Breast epithelium (tissue), 4 donors: ENCODE measurements around the gene FAM187B. TPM values are rescaled to one million over a fixed set of nuclear protein-coding genes. Genes with fewer than 3 reads are reported as not detected.
"Not testable (repeated sequence)": the region's sequence is repeated elsewhere in the genome, so short reads cannot be mapped to it uniquely, and the experiment has no call there.

Experiments
- DNase-seq, 2 donors: peaks; one replicate each; pipeline ENCODE4 v3.0.0-alpha.2; 2019; ENCODE audit warnings: low spot score in 2 of 2
- H3K27ac ChIP-seq, 2 donors: fragments of 200-600 bp; sonication (generic) in 1 of 2; one replicate each; pipeline ENCODE4 v1.5.1; 2016 to 2019; ENCODE audit warnings: mild to moderate bottlenecking in 1 of 2
- H3K27me3 ChIP-seq, 2 donors: fragments of 200-600 bp; sonication (generic) in 1 of 2; one replicate each; pipeline versions ENCODE4 v1.5.1 to v1.6.0; 2017 to 2019; ENCODE audit warnings: control low read depth in 1 of 2, mild to moderate bottlenecking in 1 of 2
- H3K36me3 ChIP-seq: fragments of 200-600 bp; one replicate; pipeline ENCODE4 v1.5.1; 2019
- H3K4me1 ChIP-seq, 2 donors: fragments of 200-600 bp; sonication (generic); one replicate each; pipeline ENCODE4 v1.5.1; 2016 to 2019; ENCODE audit warnings: control low read depth in 1 of 2
- H3K4me3 ChIP-seq, 3 donors: fragments of 200-600 bp; sonication (generic); 1 replicate in 2 of 3; 2 replicates in 1 of 3; pipeline ENCODE4 v1.5.1; 2016 to 2019; ENCODE audit warnings: mild to moderate bottlenecking in 3 of 3, moderate library complexity in 2 of 3
- H3K9me3 ChIP-seq, 2 donors: fragments of 200-600 bp; sonication (generic) in 1 of 2; one replicate each; pipeline ENCODE4 v1.5.1; 2016 to 2019; ENCODE audit warnings: control low read depth in 1 of 2
- POLR2A ChIP-seq: fragments of 450-650 bp; IDR thresholded peaks from one replicate; pipeline ENCODE4 v1.6.1; 2016; ENCODE audit warnings: antibody characterized with exemption, mild to moderate bottlenecking, moderate library complexity
- POLR2AphosphoS5 ChIP-seq, 3 donors: sonication (generic); formaldehyde crosslinking; IDR thresholded peaks; one replicate each; pipeline ENCODE4 v1.6.1; 2017; ENCODE audit warnings: antibody characterized with exemption in 3 of 3
- intact Hi-C: fragments of 100-400 bp; cut with DNase I; formaldehyde crosslinking; loops from one replicate; pipeline ENCODE4 v1.15.1; 2023; ENCODE audit warnings: low total_unique reads
- total RNA-seq, 3 donors: library from RNA; depleted of rRNA; stranded (reverse); fragments of >200 nt; gene quantifications; one replicate each; pipeline ENCODE4 v1.1.0, GENCODE V29; 2016
- TF ChIP-seq, protein P1 (sequence below), 3 donors: fragments of 450-650 bp; IDR thresholded peaks; one replicate each; pipeline ENCODE4 v1.5.1; 2016 to 2017; ENCODE audit warnings: antibody characterized with exemption in 3 of 3, mild to moderate bottlenecking in 3 of 3, moderate library complexity in 3 of 3

Gene FAM187B
- total RNA-seq, 3 donors from 2014 or later, result 0.44 TPM; not detected in 2

DNA sequence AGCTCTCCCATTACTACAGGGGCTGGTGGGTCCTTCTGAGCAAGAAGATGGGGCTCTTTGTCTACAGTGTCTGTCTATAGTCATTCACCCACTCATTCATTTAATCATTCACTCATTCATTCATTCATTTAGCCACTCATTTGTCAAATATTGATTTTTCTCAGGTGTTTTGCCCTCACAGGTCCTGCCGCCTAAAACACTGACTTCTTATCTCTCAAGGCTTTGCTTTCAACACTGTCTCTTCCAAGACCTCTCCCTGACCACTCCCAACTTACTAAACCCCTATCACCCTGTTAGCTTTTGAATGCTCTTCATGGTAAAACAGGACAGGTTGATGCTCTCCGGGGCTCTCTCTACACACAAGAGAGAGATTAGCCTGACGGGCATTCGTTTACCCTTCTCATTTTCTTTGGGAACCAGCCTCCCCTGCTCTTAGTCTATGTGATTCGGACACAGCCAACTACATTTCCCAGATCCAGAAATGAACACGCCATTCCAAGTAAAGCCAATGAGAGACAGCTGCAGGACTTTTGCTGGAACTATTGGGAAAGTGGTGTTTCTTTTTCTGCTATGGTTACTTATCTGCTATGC lies 22.7 kb downstream of the FAM187B start:
- H3K27ac ChIP-seq, result no peak overlapping the region
- no peaks in the 10 kb centered on the region for H3K4me1 ChIP-seq
- no peaks in the 10 kb centered on the region for H3K36me3 ChIP-seq
- no peaks in the 10 kb centered on the region for H3K9me3 ChIP-seq
- DNase-seq, result no peak
- H3K27me3 ChIP-seq, result no peaks in the 10 kb centered on the region
- TF ChIP-seq, protein P1, sequence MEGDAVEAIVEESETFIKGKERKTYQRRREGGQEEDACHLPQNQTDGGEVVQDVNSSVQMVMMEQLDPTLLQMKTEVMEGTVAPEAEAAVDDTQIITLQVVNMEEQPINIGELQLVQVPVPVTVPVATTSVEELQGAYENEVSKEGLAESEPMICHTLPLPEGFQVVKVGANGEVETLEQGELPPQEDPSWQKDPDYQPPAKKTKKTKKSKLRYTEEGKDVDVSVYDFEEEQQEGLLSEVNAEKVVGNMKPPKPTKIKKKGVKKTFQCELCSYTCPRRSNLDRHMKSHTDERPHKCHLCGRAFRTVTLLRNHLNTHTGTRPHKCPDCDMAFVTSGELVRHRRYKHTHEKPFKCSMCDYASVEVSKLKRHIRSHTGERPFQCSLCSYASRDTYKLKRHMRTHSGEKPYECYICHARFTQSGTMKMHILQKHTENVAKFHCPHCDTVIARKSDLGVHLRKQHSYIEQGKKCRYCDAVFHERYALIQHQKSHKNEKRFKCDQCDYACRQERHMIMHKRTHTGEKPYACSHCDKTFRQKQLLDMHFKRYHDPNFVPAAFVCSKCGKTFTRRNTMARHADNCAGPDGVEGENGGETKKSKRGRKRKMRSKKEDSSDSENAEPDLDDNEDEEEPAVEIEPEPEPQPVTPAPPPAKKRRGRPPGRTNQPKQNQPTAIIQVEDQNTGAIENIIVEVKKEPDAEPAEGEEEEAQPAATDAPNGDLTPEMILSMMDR (IDR thresholded peaks at IDR 0.05), result no peak
- TF ChIP-seq POLR2A, result no peak
- TF ChIP-seq POLR2AphosphoS5 (IDR thresholded peaks at IDR 0.05), result no peak
- intact Hi-C loops, result no loop called here
- no peak overlapping the region for H3K4me3 ChIP-seq

DNA sequence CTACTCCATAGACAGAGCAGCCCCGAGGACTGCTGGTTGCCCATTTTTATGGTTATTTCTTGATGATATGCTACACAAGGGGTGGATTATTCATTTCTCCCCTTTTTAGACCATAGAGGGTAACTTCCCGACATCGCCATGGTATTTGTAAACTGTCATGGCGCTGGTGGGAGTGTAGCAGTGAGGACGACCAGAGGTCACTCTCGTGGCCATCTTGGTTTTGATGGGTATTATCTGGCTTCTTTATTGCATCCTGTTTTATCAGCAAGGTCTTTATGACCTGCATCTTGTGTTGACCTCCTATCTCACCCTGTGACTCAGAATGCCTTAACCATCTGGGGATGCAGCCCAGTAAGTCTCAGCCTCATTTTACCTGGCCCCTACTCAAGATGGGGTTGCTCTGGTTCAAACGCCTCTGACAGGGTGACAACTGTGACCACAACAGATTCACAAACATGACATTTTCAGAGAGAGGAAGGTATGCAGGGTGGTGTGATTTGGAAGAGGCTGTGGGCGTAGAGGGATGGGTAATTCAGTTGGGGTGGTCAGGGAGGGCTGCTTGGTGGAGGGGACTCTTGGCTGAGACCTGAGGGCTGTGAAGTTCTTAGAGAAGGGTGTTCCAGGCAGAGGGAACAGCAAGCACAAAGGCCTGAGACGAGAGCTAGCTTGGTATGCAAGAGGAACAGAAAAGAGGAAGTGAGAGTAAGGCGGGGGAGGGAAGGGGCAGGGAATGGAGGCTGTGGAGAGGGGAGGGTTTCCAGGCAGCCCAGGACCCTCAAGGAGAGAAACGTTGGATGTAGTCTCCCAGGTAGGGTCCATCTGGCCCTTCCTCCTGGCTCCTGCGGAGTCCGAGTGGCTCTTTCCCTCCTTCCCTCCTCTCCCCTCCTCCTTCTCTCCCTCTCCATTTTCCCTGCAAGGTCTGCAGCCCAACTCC lies 23.5 kb downstream of the FAM187B start:
- Histone ChIP-seq H3K27me3 (no peaks in the 10 kb centered on the region), H3K9me3 (no peaks in the 10 kb centered on the region), H3K36me3 (no peaks in the 10 kb centered on the region), H3K4me3 (no peak overlapping the region), H3K27ac (no peak overlapping the region), H3K4me1 (no peaks in the 10 kb centered on the region)
- TF ChIP-seq POLR2AphosphoS5 (IDR thresholded peaks at IDR 0.05), result no peak
- TF ChIP-seq, protein P1 (IDR thresholded peaks at IDR 0.05), result no peak
- TF ChIP-seq POLR2A, result no peak
- DNase-seq, result no peak
- intact Hi-C loops, result no loop called here

GRCh38 chr19:35202722-35203688 lies 25.5 kb downstream of the FAM187B start:
- DNase-seq, result no peak
- H3K36me3 ChIP-seq, result no peaks in the 10 kb centered on the region
- H3K27me3 ChIP-seq, result no peaks in the 10 kb centered on the region
- TF ChIP-seq, protein P1 (IDR thresholded peaks at IDR 0.05), result no peak
- TF ChIP-seq POLR2AphosphoS5 (IDR thresholded peaks at IDR 0.05) (no peak), POLR2A (no peak)
- H3K27ac ChIP-seq, result no peak overlapping the region
- no peak overlapping the region for H3K4me3 ChIP-seq
- intact Hi-C loops, result no loop called here
- H3K9me3 ChIP-seq, result no peaks in the 10 kb centered on the region
- no peaks in the 10 kb centered on the region for H3K4me1 ChIP-seq

- H3K36me3 ChIP-seq, result no peaks in the 10 kb centered on the region
- TF ChIP-seq, protein P1 (IDR thresholded peaks at IDR 0.05), result no peak
- TF ChIP-seq POLR2AphosphoS5 (IDR thresholded peaks at IDR 0.05) (no peak), POLR2A (no peak)
- no peaks in the 10 kb centered on the region for H3K27me3 ChIP-seq
- intact Hi-C loops, result no loop called here
- H3K9me3 ChIP-seq, result no peaks in the 10 kb centered on the region
- no peak for DNase-seq
- no peak overlapping the region for H3K4me3 ChIP-seq
- H3K27ac ChIP-seq, result no peak overlapping the region
- H3K4me1 ChIP-seq, result no peaks in the 10 kb centered on the region
Observed at GRCh38 chr19:35199481-35199880, 29.1 kb downstream of the FAM187B start.

GRCh38 chr19:35196861-35197260 lies 31.7 kb downstream of the FAM187B start:
- H3K27me3 ChIP-seq, H3K4me3 ChIP-seq, intact Hi-C loops, H3K27ac ChIP-seq, H3K36me3 ChIP-seq, H3K4me1 ChIP-seq, H3K9me3 ChIP-seq, DNase-seq: not testable (repeated sequence)
